Measurements from ENCODE around the gene RERE. TPM values are rescaled to one million over a fixed set of nuclear protein-coding genes. Genes with fewer than 3 reads are reported as not detected.
"Not testable (repeated sequence)": the region's sequence is repeated elsewhere in the genome, so short reads cannot be mapped to it uniquely, and the experiment has no call there.

Gene RERE
- total RNA-seq, 1 donor from 2014 or later = 139 TPM

GRCh38 chr1:8510041-8510823 is 307.2 kb downstream of the RERE start:
- Mint-ChIP-seq H3K4me3 (ENCODE audit: low read depth) (peak overlapping the region; percentile 48), H3K36me3 (ENCODE audit: low read depth) (peaks cover 54% of the 10 kb centered on the region), H3K4me1 (ENCODE audit: low read depth) (peaks cover 41% of the 10 kb centered on the region), H3K27ac (peak overlapping the region; percentile 81), H3K9me3 (no peaks in the 10 kb centered on the region), H3K27me3 (ENCODE audit: low read depth) (no peaks in the 10 kb centered on the region)
- intact Hi-C loops (cut with micrococcal nuclease) = loop anchor here (1.0 to 2.0 kb wide), 4 partner anchors 13 to 89 kb away; no protein-coding TSS in a partner anchor
- peak; percentile 32 for DNase-seq (ENCODE audit: low spot score)

GRCh38 chr1:8509579-8509978 is 307.9 kb downstream of the RERE start:
- intact Hi-C loops (cut with micrococcal nuclease) = no loop called here
- peaks cover 59% of the 10 kb centered on the region for H3K36me3 Mint-ChIP-seq (ENCODE audit: low read depth)
- peaks cover 41% of the 10 kb centered on the region for H3K4me1 Mint-ChIP-seq (ENCODE audit: low read depth)
- no peak for DNase-seq (ENCODE audit: low spot score)
- no peaks in the 10 kb centered on the region for H3K9me3 Mint-ChIP-seq
- no peaks in the 10 kb centered on the region for H3K27me3 Mint-ChIP-seq (ENCODE audit: low read depth)
- H3K27ac Mint-ChIP-seq = peak overlapping the region; percentile 81
- peak overlapping the region; percentile 48 for H3K4me3 Mint-ChIP-seq (ENCODE audit: low read depth)

- Mint-ChIP-seq H3K4me1 (ENCODE audit: low read depth) (peaks cover 26% of the 10 kb centered on the region), H3K36me3 (ENCODE audit: low read depth) (peaks cover 42% of the 10 kb centered on the region), H3K27ac (peak overlapping the region; percentile 46), H3K9me3 (no peaks in the 10 kb centered on the region), H3K4me3 (ENCODE audit: low read depth) (no peak overlapping the region), H3K27me3 (ENCODE audit: low read depth) (no peaks in the 10 kb centered on the region)
- DNase-seq (ENCODE audit: low spot score) = no peak
- intact Hi-C loops (cut with micrococcal nuclease) = no loop called here
Measured at GRCh38 chr1:8506995-8507615, 310.3 kb downstream of the RERE start.

DNA sequence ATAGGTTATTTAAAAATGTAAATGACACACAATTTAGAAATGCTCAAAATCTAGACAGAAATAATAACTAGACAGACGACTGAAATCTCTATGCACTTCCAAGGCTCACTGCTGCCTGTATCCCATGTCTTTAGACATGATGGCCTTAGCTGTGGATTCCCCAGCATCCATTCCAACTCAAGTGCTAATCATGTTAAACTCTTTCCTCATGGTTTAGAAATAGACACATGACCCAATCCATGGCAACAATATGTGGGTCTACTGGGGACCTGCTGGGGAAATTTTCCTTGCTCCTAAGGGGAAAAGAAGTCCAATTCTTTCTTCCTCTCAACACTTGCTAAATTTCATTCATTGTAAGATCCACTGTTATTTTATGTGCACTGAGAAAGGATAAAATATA is 311.0 kb downstream of the RERE start:
- no peak overlapping the region for H3K27ac Mint-ChIP-seq
- peaks cover 23% of the 10 kb centered on the region for H3K4me1 Mint-ChIP-seq (ENCODE audit: low read depth)
- no peaks in the 10 kb centered on the region for H3K9me3 Mint-ChIP-seq
- H3K27me3 Mint-ChIP-seq (ENCODE audit: low read depth) = no peaks in the 10 kb centered on the region
- DNase-seq (ENCODE audit: low spot score) = no peak
- H3K4me3 Mint-ChIP-seq (ENCODE audit: low read depth) = no peak overlapping the region
- peaks cover 40% of the 10 kb centered on the region for H3K36me3 Mint-ChIP-seq (ENCODE audit: low read depth)
- intact Hi-C loops (cut with micrococcal nuclease) = no loop called here

GRCh38 chr1:8503842-8504241 is 313.6 kb downstream of the RERE start:
- Mint-ChIP-seq H3K9me3 (no peaks in the 10 kb centered on the region), H3K4me1 (ENCODE audit: low read depth) (peaks cover 3% of the 10 kb centered on the region), H3K4me3 (ENCODE audit: low read depth) (no peak overlapping the region), H3K36me3 (ENCODE audit: low read depth) (peaks cover 42% of the 10 kb centered on the region), H3K27ac (no peak overlapping the region), H3K27me3 (ENCODE audit: low read depth) (no peaks in the 10 kb centered on the region)
- intact Hi-C loops (cut with micrococcal nuclease) = no loop called here
- no peak for DNase-seq (ENCODE audit: low spot score)

DNA sequence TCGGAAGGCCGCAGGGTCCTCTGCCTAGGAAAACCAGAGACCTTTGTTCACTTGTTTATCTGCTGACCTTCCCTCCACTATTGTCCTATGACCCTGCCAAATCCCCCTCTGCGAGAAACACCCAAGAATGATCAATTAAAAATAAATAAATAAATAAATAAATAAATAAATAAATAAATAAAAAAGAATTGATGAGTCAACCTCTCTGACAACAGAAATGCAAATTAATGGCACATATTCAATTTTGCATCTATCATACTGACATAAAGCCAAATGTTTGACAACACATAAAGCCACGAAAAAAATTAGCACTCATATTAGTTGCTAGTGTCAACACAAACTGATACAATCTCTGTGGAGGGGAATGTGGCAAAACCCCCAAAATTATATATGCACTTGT is 314.5 kb downstream of the RERE start:
- H3K36me3 Mint-ChIP-seq (ENCODE audit: low read depth) = peaks cover 38% of the 10 kb centered on the region
- H3K9me3 Mint-ChIP-seq; H3K4me3 Mint-ChIP-seq (ENCODE audit: low read depth); H3K4me1 Mint-ChIP-seq (ENCODE audit: low read depth); intact Hi-C loops (cut with micrococcal nuclease); DNase-seq (ENCODE audit: low spot score); H3K27ac Mint-ChIP-seq; H3K27me3 Mint-ChIP-seq (ENCODE audit: low read depth): not testable (repeated sequence)

- intact Hi-C loops (cut with micrococcal nuclease) = loop anchor here (2.0 kb wide), 2 partner anchors 13 to 47 kb away; no protein-coding TSS in a partner anchor
- no peak overlapping the region for H3K4me3 Mint-ChIP-seq (ENCODE audit: low read depth)
- no peaks in the 10 kb centered on the region for H3K27me3 Mint-ChIP-seq (ENCODE audit: low read depth)
- no peak for DNase-seq (ENCODE audit: low spot score)
- peaks cover 22% of the 10 kb centered on the region for H3K4me1 Mint-ChIP-seq (ENCODE audit: low read depth)
- H3K36me3 Mint-ChIP-seq (ENCODE audit: low read depth) = peaks cover 64% of the 10 kb centered on the region
- peaks cover 7% of the 10 kb centered on the region for H3K9me3 Mint-ChIP-seq
- peak overlapping the region; percentile 6 for H3K27ac Mint-ChIP-seq
Measured at GRCh38 chr1:8497210-8497819, 320.1 kb downstream of the RERE start.

- H3K4me3 Mint-ChIP-seq (ENCODE audit: low read depth) = no peak overlapping the region
- no peaks in the 10 kb centered on the region for H3K27me3 Mint-ChIP-seq (ENCODE audit: low read depth)
- intact Hi-C loops (cut with micrococcal nuclease) = loop anchor here (1.0 to 2.0 kb wide), 3 partner anchors 14 to 48 kb away; no protein-coding TSS in a partner anchor
- peaks cover 24% of the 10 kb centered on the region for H3K4me1 Mint-ChIP-seq (ENCODE audit: low read depth)
- no peak for DNase-seq (ENCODE audit: low spot score)
- H3K9me3 Mint-ChIP-seq = peaks cover 7% of the 10 kb centered on the region
- H3K27ac Mint-ChIP-seq = peak overlapping the region; percentile 36
- peaks cover 73% of the 10 kb centered on the region for H3K36me3 Mint-ChIP-seq (ENCODE audit: low read depth)
Measured at GRCh38 chr1:8496473-8496872, 321.0 kb downstream of the RERE start.

GRCh38 chr1:8495928-8496401 is 321.5 kb downstream of the RERE start:
- no peak overlapping the region for H3K4me3 Mint-ChIP-seq (ENCODE audit: low read depth)
- H3K27me3 Mint-ChIP-seq (ENCODE audit: low read depth) = no peaks in the 10 kb centered on the region
- peaks cover 24% of the 10 kb centered on the region for H3K4me1 Mint-ChIP-seq (ENCODE audit: low read depth)
- peaks cover 7% of the 10 kb centered on the region for H3K9me3 Mint-ChIP-seq
- intact Hi-C loops (cut with micrococcal nuclease) = loop anchor here (1.0 to 2.0 kb wide), 3 partner anchors 15 to 49 kb away; no protein-coding TSS in a partner anchor
- peak overlapping the region; percentile 36 for H3K27ac Mint-ChIP-seq
- peaks cover 75% of the 10 kb centered on the region for H3K36me3 Mint-ChIP-seq (ENCODE audit: low read depth)
- no peak for DNase-seq (ENCODE audit: low spot score)

GRCh38 chr1:8494681-8495080 is 322.8 kb downstream of the RERE start:
- Mint-ChIP-seq H3K4me1 (ENCODE audit: low read depth) (peaks cover 24% of the 10 kb centered on the region), H3K36me3 (ENCODE audit: low read depth) (peaks cover 77% of the 10 kb centered on the region), H3K27ac (no peak overlapping the region), H3K4me3 (ENCODE audit: low read depth) (no peak overlapping the region), H3K27me3 (ENCODE audit: low read depth) (no peaks in the 10 kb centered on the region), H3K9me3 (peaks cover 7% of the 10 kb centered on the region)
- DNase-seq (ENCODE audit: low spot score) = no peak
- intact Hi-C loops (cut with micrococcal nuclease) = no loop called here

DNA sequence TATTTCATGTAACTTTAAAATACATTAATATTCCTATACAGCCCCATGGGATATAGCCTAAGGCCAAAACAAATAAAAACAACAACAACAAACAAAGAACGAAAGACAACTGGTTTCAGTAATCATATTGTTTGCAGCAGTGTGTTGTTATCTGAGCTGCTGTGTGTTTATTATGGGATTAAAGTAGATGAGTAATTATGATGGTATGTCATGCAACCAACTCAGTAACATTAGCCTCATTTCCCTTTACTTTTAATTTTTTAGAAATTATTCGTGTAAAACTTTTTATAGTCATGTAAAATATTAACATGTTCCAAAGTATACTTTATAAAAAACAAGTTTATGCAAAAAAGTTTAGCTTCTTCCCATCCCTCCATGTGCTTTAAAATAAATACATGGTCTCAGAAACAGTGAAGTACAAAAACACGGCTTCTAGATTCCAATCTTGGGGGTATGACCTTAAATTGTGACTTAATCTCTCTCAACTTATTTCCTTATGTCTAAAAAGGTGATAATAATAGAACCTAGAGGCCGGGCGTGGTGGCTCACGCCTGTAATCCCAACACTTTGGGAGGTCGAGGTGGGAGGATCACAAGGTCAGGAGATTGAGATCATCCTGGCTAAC is 323.4 kb downstream of the RERE start:
- DNase-seq (ENCODE audit: low spot score) = no peak
- no peak overlapping the region for H3K4me3 Mint-ChIP-seq (ENCODE audit: low read depth)
- no peak overlapping the region for H3K27ac Mint-ChIP-seq
- intact Hi-C loops (cut with micrococcal nuclease) = no loop called here
- peaks cover 7% of the 10 kb centered on the region for H3K9me3 Mint-ChIP-seq
- peaks cover 24% of the 10 kb centered on the region for H3K4me1 Mint-ChIP-seq (ENCODE audit: low read depth)
- peaks cover 73% of the 10 kb centered on the region for H3K36me3 Mint-ChIP-seq (ENCODE audit: low read depth)
- H3K27me3 Mint-ChIP-seq (ENCODE audit: low read depth) = no peaks in the 10 kb centered on the region

GRCh38 chr1:8487249-8487648 is 330.2 kb downstream of the RERE start:
- intact Hi-C loops (cut with micrococcal nuclease) = no loop called here
- no peaks in the 10 kb centered on the region for H3K27me3 Mint-ChIP-seq (ENCODE audit: low read depth)
- H3K36me3 Mint-ChIP-seq (ENCODE audit: low read depth) = peaks cover 45% of the 10 kb centered on the region
- no peak overlapping the region for H3K27ac Mint-ChIP-seq
- DNase-seq (ENCODE audit: low spot score) = no peak
- no peaks in the 10 kb centered on the region for H3K9me3 Mint-ChIP-seq
- H3K4me3 Mint-ChIP-seq (ENCODE audit: low read depth) = no peak overlapping the region
- peaks cover 10% of the 10 kb centered on the region for H3K4me1 Mint-ChIP-seq (ENCODE audit: low read depth)

All from activated T-helper 2 cell treated with anti-CD3 and anti-CD28 coated beads, Interferon-gamma antibody, Interleukin-2, Interleukin-4, amounts not matched to agents 10 μg/mL and 5 μg/mL and 100 μg/mL, durations not matched to agents 14 hours and 24 hours and 36 hours (primary cell).